H1 (cell line): ENCODE data around the gene ABLIM1. TPM values are rescaled to one million over a fixed set of nuclear protein-coding genes. Genes with fewer than 3 reads are reported as not detected.

ENCODE experiments used
- CTCF ChIA-PET: fragments of 300-600 bp; sonication (Branson Sonifier 250); formaldehyde crosslinking; loops from one replicate; lab custom pipeline; 2021; ENCODE audit not compliant: partially characterized antibody; lab: Charles Lee
- POLR2A ChIA-PET: fragments of 300-600 bp; sonication (Branson Sonifier 250); formaldehyde crosslinking; loops from one replicate; lab custom pipeline; 2021; ENCODE audit warnings: inconsistent platforms; ENCODE audit not compliant: partially characterized antibody; lab: Charles Lee
- DNase-seq, 2 experiments: peaks; one replicate each; pipeline versions ENCODE4 v3.0.0 to v3.0.0-alpha.2; 2010 to 2022; ENCODE audit warnings: low spot score in 2 of 2, low read depth in 1 of 2, mixed read lengths in 1 of 2
- FAIRE-seq: peaks from 2 replicates; lab custom pipeline; 2011; peaks lifted over from hg19 to GRCh38; lab: Jason Lieb, UNC
- H2AFZ ChIP-seq: 2 replicates; pipeline ENCODE4 v1.8.1; 2012; ENCODE audit warnings: low read length, inconsistent platforms
- H2AK5ac ChIP-seq: 2 replicates; pipeline ENCODE4 v1.6.1; 2013; ENCODE audit warnings: low read depth, low read length
- H2BK120ac ChIP-seq: replicated peaks from 2 replicates; pipeline ENCODE3; 2013; ENCODE audit warnings: low read depth, low read length, inconsistent platforms
- H2BK12ac ChIP-seq: 2 replicates; pipeline ENCODE4 v1.6.1; 2013; ENCODE audit warnings: low read depth, low read length
- H2BK15ac ChIP-seq: 2 replicates; pipeline ENCODE4 v1.6.1; 2013; ENCODE audit warnings: low read length
- H2BK20ac ChIP-seq: 2 replicates; pipeline ENCODE4 v1.6.1; 2013; ENCODE audit warnings: low read length
- H2BK5ac ChIP-seq: 2 replicates; pipeline ENCODE4 v1.6.1; 2013; ENCODE audit warnings: low read depth, low read length
- H3K14ac ChIP-seq: 2 replicates; pipeline ENCODE4 v1.6.1; 2013; ENCODE audit warnings: inconsistent platforms; ENCODE audit not compliant: insufficient read length
- H3K18ac ChIP-seq: 2 replicates; pipeline ENCODE4 v1.6.1; 2013; ENCODE audit warnings: low read length; ENCODE audit errors: extremely low read depth
- H3K23ac ChIP-seq: 2 replicates; pipeline ENCODE4 v1.6.1; 2013; ENCODE audit warnings: inconsistent platforms; ENCODE audit not compliant: insufficient read length
- H3K23me2 ChIP-seq: 2 replicates; pipeline ENCODE4 v1.6.1; 2013; ENCODE audit warnings: low read depth, low read length
- H3K27ac ChIP-seq: 2 replicates; pipeline ENCODE4 v1.6.1; 2011; ENCODE audit warnings: low read depth, low read length, inconsistent platforms
- H3K27me3 ChIP-seq, 4 experiments: replicated peaks in 1 of 4; 1 replicate in 1 of 4; 2 replicates in 3 of 4; pipeline versions ENCODE4 v1.6.1 to v1.8.1; 2011 to 2013; ENCODE audit warnings: low read length in 3 of 4, mild to moderate bottlenecking in 3 of 4, inconsistent platforms in 2 of 4, mixed read lengths in 2 of 4, moderate library complexity in 1 of 4; ENCODE audit not compliant: control insufficient read depth in 3 of 4, insufficient read depth in 3 of 4; ENCODE audit errors: extremely low read depth in 1 of 4
- H3K36me3 ChIP-seq, 4 experiments: 2 replicates each; pipeline versions ENCODE4 v1.6.1 to v1.8.1; 2011 to 2013; ENCODE audit warnings: mild to moderate bottlenecking in 4 of 4, low read length in 3 of 4, moderate library complexity in 2 of 4, control low read depth in 1 of 4, inconsistent platforms in 1 of 4; ENCODE audit not compliant: insufficient read depth in 4 of 4, control insufficient read depth in 2 of 4
- H3K4ac ChIP-seq: replicated peaks from 2 replicates; pipeline ENCODE3; 2013; ENCODE audit warnings: low read length, low read depth, mixed read lengths, inconsistent platforms; ENCODE audit not compliant: insufficient read length
- H3K4me1 ChIP-seq, 4 experiments: replicated peaks in 1 of 4; 1 replicate in 1 of 4; 2 replicates in 3 of 4; pipeline versions ENCODE4 v1.6.1 to v1.8.1; 2011 to 2013; ENCODE audit warnings: low read length in 3 of 4, inconsistent platforms in 2 of 4, mixed read lengths in 1 of 4; ENCODE audit not compliant: insufficient read depth in 4 of 4, control insufficient read depth in 3 of 4
- H3K4me2 ChIP-seq, 2 experiments: 2 replicates each; pipeline versions ENCODE4 v1.6.1 to v1.8.1; 2011 to 2013; ENCODE audit warnings: low read depth in 2 of 2, low read length in 2 of 2, control low read depth in 1 of 2, inconsistent platforms in 1 of 2, mild to moderate bottlenecking in 1 of 2; ENCODE audit not compliant: insufficient read depth in 1 of 2
- H3K4me3 ChIP-seq, 4 experiments: fragments of 200-600, 300-600 bp in 1 of 4; sonication (generic), shearing (Covaris generic), sonication (Bioruptor Twin) in 1 of 4; 2 replicates each; pipeline versions ENCODE4 v1.5.1 to v1.8.1; 2011 to 2016; ENCODE audit warnings: low read length in 4 of 4, low read depth in 3 of 4, control low read depth in 2 of 4, inconsistent platforms in 2 of 4, mild to moderate bottlenecking in 2 of 4, mixed read lengths in 1 of 4, moderate library complexity in 1 of 4; ENCODE audit not compliant: insufficient read depth in 2 of 4; ENCODE audit errors: extremely low read depth in 1 of 4
- H3K56ac ChIP-seq: replicated peaks from 2 replicates; pipeline ENCODE3; 2013; ENCODE audit warnings: low read depth, mild to moderate bottlenecking, mixed read lengths, low read length, inconsistent platforms; ENCODE audit not compliant: insufficient read length
- H3K79me1 ChIP-seq: 2 replicates; pipeline ENCODE4 v1.6.1; 2013; ENCODE audit warnings: low read depth, low read length, control low read depth
- H3K79me2 ChIP-seq, 2 experiments: 2 replicates each; pipeline versions ENCODE4 v1.6.1 to v1.8.1; 2012 to 2013; ENCODE audit warnings: low read length in 2 of 2, mild to moderate bottlenecking in 2 of 2, inconsistent platforms in 1 of 2; ENCODE audit not compliant: insufficient read depth in 2 of 2, control insufficient read depth in 1 of 2
- H3K9ac ChIP-seq, 4 experiments: replicated peaks in 1 of 4; 1 replicate in 1 of 4; 2 replicates in 3 of 4; pipeline versions ENCODE4 v1.6.1 to v1.8.1; 2011 to 2013; ENCODE audit warnings: low read depth in 3 of 4, low read length in 3 of 4, control low read depth in 2 of 4, mild to moderate bottlenecking in 2 of 4, moderate library complexity in 2 of 4, inconsistent platforms in 1 of 4; ENCODE audit errors: extremely low read depth in 1 of 4
- H3K9me3 ChIP-seq, 2 experiments: 2 replicates each; pipeline versions ENCODE4 v1.6.1 to v1.8.1; 2012 to 2013; ENCODE audit warnings: mild to moderate bottlenecking in 2 of 2, moderate library complexity in 2 of 2, control low read depth in 1 of 2, inconsistent platforms in 1 of 2, low read depth in 1 of 2, low read length in 1 of 2, mixed read lengths in 1 of 2; ENCODE audit not compliant: insufficient read depth in 2 of 2
- H4K20me1 ChIP-seq, 2 experiments: replicated peaks in 1 of 2; 2 replicates each; pipeline versions ENCODE3 to v1.8.1; 2011 to 2013; ENCODE audit warnings: inconsistent platforms in 2 of 2, low read length in 2 of 2, mild to moderate bottlenecking in 1 of 2; ENCODE audit not compliant: insufficient read depth in 2 of 2, control insufficient read depth in 1 of 2
- H4K5ac ChIP-seq: 2 replicates; pipeline ENCODE4 v1.6.1; 2013; ENCODE audit warnings: low read length, low read depth, mixed read lengths, inconsistent platforms; ENCODE audit not compliant: insufficient read length
- H4K8ac ChIP-seq: 2 replicates; pipeline ENCODE4 v1.8.0; 2013; ENCODE audit warnings: mild to moderate bottlenecking, moderate library complexity, low read length, inconsistent platforms; ENCODE audit not compliant: insufficient read depth; ENCODE audit errors: extremely low read depth
- H4K91ac ChIP-seq: replicated peaks from 2 replicates; pipeline ENCODE3; 2013; ENCODE audit warnings: low read length, mixed read lengths, inconsistent platforms; ENCODE audit not compliant: insufficient read length
- CBX8 ChIP-seq: fragments of 300-800, 300-1000 bp; sonication (generic); IDR thresholded peaks from 2 replicates; pipeline ENCODE4 v1.7.1; 2016; ENCODE audit warnings: low read depth, low read length, borderline replicate concordance
- CTCF ChIP-seq, 3 experiments: IDR thresholded peaks; 1 replicate in 2 of 3; 2 replicates in 1 of 3; pipeline versions ENCODE4 v1.5.1 to v1.6.1; 2011; ENCODE audit warnings: low read length in 3 of 3, mild to moderate bottlenecking in 3 of 3, inconsistent platforms in 2 of 3, low read depth in 1 of 3, moderate library complexity in 1 of 3; ENCODE audit not compliant: insufficient read depth in 1 of 3; ENCODE audit errors: control extremely low read depth in 1 of 3
- EZH2 ChIP-seq: fragments of 200-600 bp; sonication (generic); IDR thresholded peaks from 2 replicates; pipeline ENCODE4 v1.7.1; 2012; ENCODE audit warnings: low read depth, mild to moderate bottlenecking, moderate library complexity, low read length, inconsistent platforms; ENCODE audit not compliant: severe bottlenecking
- POLR2AphosphoS5 ChIP-seq: IDR thresholded peaks from 2 replicates; pipeline ENCODE4 v1.6.1; 2011; ENCODE audit warnings: low read depth, low read length
- RNF2 ChIP-seq: fragments of 200-900, 300-1000 bp; sonication (generic); IDR thresholded peaks from 2 replicates; pipeline ENCODE4 v1.7.1; 2016; ENCODE audit warnings: borderline replicate concordance, low read depth, mild to moderate bottlenecking, antibody characterized with exemption, low read length; ENCODE audit not compliant: poor library complexity, severe bottlenecking; ENCODE audit errors: missing control alignments
- RXRA ChIP-seq: IDR thresholded peaks from 2 replicates; pipeline ENCODE4 v1.6.1; 2011; ENCODE audit warnings: low read depth, mild to moderate bottlenecking, low read length, moderate library complexity; ENCODE audit not compliant: insufficient read depth
- SIN3A ChIP-seq, 2 experiments: IDR thresholded peaks in 1 of 2; conservative IDR thresholded peaks in 1 of 2; 2 replicates each; pipeline ENCODE4 v1.6.1; 2011 to 2012; ENCODE audit warnings: low read length in 2 of 2, improper control_type of control experiment in 1 of 2, low read depth in 1 of 2, mild to moderate bottlenecking in 1 of 2
- whole genome bisulfite sequencing, 2 experiments: shearing (Covaris generic) in 1 of 2; methylation state at CpG; one replicate each; pipeline versions ENCODE4 v1.1.6 to v1.1.7; 2013 to 2015; ENCODE audit warnings: low lambda C conversion rate in 2 of 2, mixed read lengths in 2 of 2, inconsistent platforms in 1 of 2, low coverage in 1 of 2, missing lambda C conversion rate in 1 of 2; ENCODE audit not compliant: insufficient replicate concordance in 2 of 2, insufficient coverage in 1 of 2, insufficient read length in 1 of 2; ENCODE audit errors: extremely low coverage in 1 of 2, missing lambda C conversion rate in 1 of 2; 5-methylcytosine and 5-hydroxymethylcytosine counted together
- polyA plus RNA-seq, 7 experiments: library from polyadenylated mRNA; depleted of rRNA in 3 of 7; stranded (reverse) in 5 of 7; unstranded in 2 of 7; fragments of >200 nt in 5 of 7; fragments of 200-250 nt in 2 of 7; gene quantifications; 1 replicate in 5 of 7; 2 replicates in 1 of 7; 4 replicates in 1 of 7; pipeline versions ENCODE4 v1.2.1 to v1.2.3, GENCODE V29; 2011 to 2013; ENCODE audit warnings: missing spikeins in 2 of 7, mixed read lengths in 2 of 7
- total RNA-seq: library from RNA; stranded (reverse); fragmentation: NEBNext Ultra II Directional; extraction: Animal tissue kit (Norgen Biotek cat#: 25700); gene quantifications from 2 replicates; pipeline ENCODE4 v1.2.1, GENCODE V29; 2021
- TF ChIP-seq, protein P1 (sequence below): IDR thresholded peaks from 2 replicates; pipeline ENCODE4 v1.6.1; 2011; ENCODE audit warnings: low read length, improper control_type of control experiment

The ABLIM1 gene
- total and polyA plus RNA-seq, 2 of the 8 experiments (the other 6 are each of a cell fraction or from before 2014, with no cell fraction given), result 51.2 to 51.7 TPM

DNA sequence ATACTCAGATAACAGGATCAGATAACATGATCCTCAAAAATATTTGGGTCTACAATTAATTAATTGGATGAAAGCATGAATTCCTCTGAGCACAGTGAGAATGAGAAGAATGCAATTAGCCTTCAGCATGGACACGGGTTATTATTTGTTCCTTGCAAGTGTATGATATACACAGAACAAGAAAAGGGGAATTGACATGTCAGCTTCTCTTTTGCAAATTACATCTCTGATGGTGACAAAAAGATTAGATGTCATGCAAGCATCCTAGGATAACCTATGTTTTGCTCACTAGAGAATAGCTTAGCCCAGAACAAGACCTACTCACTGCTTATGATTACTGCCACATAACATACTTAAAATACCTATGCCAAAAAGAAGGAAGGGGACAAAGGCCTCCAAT is 120.3 kb downstream of the ABLIM1 start:
- Histone ChIP-seq H4K5ac (no peak overlapping the region), H3K4me1 (peaks cover 6 to 11% (median 10%) of the 10 kb centered on the region in 4 experiments), H3K79me2 (no peaks in the 10 kb centered on the region), H3K23ac (no peak overlapping the region), H2AFZ (no peak overlapping the region), H2BK120ac (no peak overlapping the region), H3K18ac (no peak overlapping the region), H4K8ac (no peak overlapping the region), H4K20me1 (no peaks in the 10 kb centered on the region), H3K9me3 (peaks cover 0 to 3% of the 10 kb centered on the region in 2 experiments; a peak in 1 of 4 replicates), H2AK5ac (no peak overlapping the region), H3K4ac (no peak overlapping the region), H3K27ac (no peak overlapping the region), H3K79me1 (no peaks in the 10 kb centered on the region), H3K36me3 (no peaks in the 10 kb centered on the region), H3K23me2 (no peaks in the 10 kb centered on the region), H2BK5ac (no peak overlapping the region), H3K14ac (no peak overlapping the region), H3K9ac (no peak overlapping the region), H2BK15ac (no peak overlapping the region), H3K27me3 (peaks cover 0 to 10% (median 0%) of the 10 kb centered on the region in 4 experiments; a peak in 3 of 7 replicates), H4K91ac (no peak overlapping the region), H2BK20ac (no peak overlapping the region), H3K4me2 (peak overlapping the region; percentile 38 to 72), H2BK12ac (no peak overlapping the region), H3K4me3 (peak overlapping the region in 1 of 4 experiments; percentile 20; a peak in 1 of 8 replicates), H3K56ac (no peak overlapping the region)
- ChIA-PET POLR2A (interaction anchor here (1.5 kb wide), 1 partner anchor 11 kb away, joined by 6 read pairs; no protein-coding TSS in a partner anchor), CTCF (interaction anchor here (0.6 to 6.4 kb wide), 5 partner anchors 9 to 104 kb away, joined by 3 to 48 read pairs (median 3); no protein-coding TSS in a partner anchor)
- DNase-seq (no peak), FAIRE-seq (no peak)
- WGBS, 2 experiments, result 75% methylated on average over 1 of the region's 1 CpG; no CpG with 5 or more reads in 1 of the 2 experiments
- TF ChIP-seq SIN3A (conservative IDR thresholded peaks at IDR 0.05 in 1 of 2, IDR thresholded peaks at IDR 0.05 in 1 of 2; ENCODE audit: low read depth in 1 of 2, low read length in 2 of 2), result no peak
- TF ChIP-seq POLR2AphosphoS5, result no peak
- no peak for TF ChIP-seq EZH2
- no peak for TF ChIP-seq CTCF (IDR thresholded peaks at IDR 0.05; ENCODE audit: control extremely low read depth in 1 of 3, insufficient read depth in 1 of 3, low read depth in 1 of 3, low read length in 3 of 3)
- TF ChIP-seq, protein P1, sequence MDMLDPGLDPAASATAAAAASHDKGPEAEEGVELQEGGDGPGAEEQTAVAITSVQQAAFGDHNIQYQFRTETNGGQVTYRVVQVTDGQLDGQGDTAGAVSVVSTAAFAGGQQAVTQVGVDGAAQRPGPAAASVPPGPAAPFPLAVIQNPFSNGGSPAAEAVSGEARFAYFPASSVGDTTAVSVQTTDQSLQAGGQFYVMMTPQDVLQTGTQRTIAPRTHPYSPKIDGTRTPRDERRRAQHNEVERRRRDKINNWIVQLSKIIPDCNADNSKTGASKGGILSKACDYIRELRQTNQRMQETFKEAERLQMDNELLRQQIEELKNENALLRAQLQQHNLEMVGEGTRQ, result no peak
- TF ChIP-seq CBX8, result no peak
- TF ChIP-seq RXRA, result no peak
- TF ChIP-seq RNF2, result no peak
